B cell (primary cell): ENCODE measurements around the gene WIPF1. TPM values are rescaled to one million over a fixed set of nuclear protein-coding genes. Genes with fewer than 3 reads are reported as not detected.

Experiments used
- ATAC-seq: fragments of 200-7000 bp; cut with Tn5 transposase; one replicate; pipeline ENCODE4 v1.10.0; 2021; ENCODE audit warnings: low read depth, mild to moderate bottlenecking, moderate number of reproducible peaks, moderate library complexity
- CTCF ChIA-PET: fragments of 350-600 bp; sonication (Branson Sonifier 250); formaldehyde crosslinking; loops from one replicate; lab custom pipeline; 2021; ENCODE audit warnings: antibody characterized with exemption, inconsistent platforms; lab: Charles Lee
- POLR2A ChIA-PET: fragments of 350-600 bp; sonication (Branson Sonifier 250); formaldehyde crosslinking; loops from one replicate; lab custom pipeline; 2021; ENCODE audit warnings: antibody characterized with exemption; lab: Charles Lee
- DNase-seq: peaks from one replicate; pipeline ENCODE4 v3.0.0; 2013
- H2AFZ ChIP-seq: 2 replicates; pipeline ENCODE4 v1.6.1; 2012; ENCODE audit warnings: mild to moderate bottlenecking, low read depth, low read length; ENCODE audit not compliant: insufficient read depth, poor library complexity, severe bottlenecking
- H3K27ac ChIP-seq, 2 donors: 1 replicate in 1 of 2; 2 replicates in 1 of 2; pipeline ENCODE4 v1.5.1; 2012 to 2013; ENCODE audit warnings: low read length in 2 of 2, mild to moderate bottlenecking in 2 of 2, moderate library complexity in 1 of 2
- H3K27me3 ChIP-seq, 4 experiments: fragments of 200-600 bp in 1 of 4; sonication (generic) in 1 of 4; replicated peaks in 1 of 4; 1 replicate in 2 of 4; 2 replicates in 2 of 4; pipeline versions ENCODE4 v1.6.1 to v1.7.0; 2013 to 2016; ENCODE audit warnings: low read length in 3 of 4, mild to moderate bottlenecking in 2 of 4, mixed read lengths in 1 of 4, moderate library complexity in 1 of 4; ENCODE audit not compliant: insufficient read depth in 4 of 4, control insufficient read depth in 3 of 4; ENCODE audit errors: control extremely low read depth in 1 of 4
- H3K36me3 ChIP-seq, 2 experiments: replicated peaks in 1 of 2; 1 replicate in 1 of 2; 2 replicates in 1 of 2; pipeline versions ENCODE4 v1.6.1 to v1.7.1; 2013; ENCODE audit warnings: low read length in 1 of 2; ENCODE audit not compliant: insufficient read depth in 2 of 2, control insufficient read depth in 1 of 2; ENCODE audit errors: control extremely low read depth in 1 of 2, extremely low read depth in 1 of 2
- H3K4me1 ChIP-seq, 2 donors: fragments of 200-600 bp in 1 of 2; sonication (generic) in 1 of 2; 1 replicate in 1 of 2; 2 replicates in 1 of 2; pipeline versions ENCODE4 v1.5.1 to v1.6.1; 2013 to 2017; ENCODE audit warnings: low read length in 2 of 2; ENCODE audit not compliant: control insufficient read depth in 2 of 2, insufficient read depth in 2 of 2
- H3K4me2 ChIP-seq: replicated peaks from 2 replicates; pipeline ENCODE3; 2012; ENCODE audit warnings: mild to moderate bottlenecking, low read depth, low read length; ENCODE audit not compliant: poor library complexity, severe bottlenecking
- H3K4me3 ChIP-seq, 5 experiments: fragments of 200-600 bp in 1 of 5; sonication (generic) in 1 of 5; 1 replicate in 3 of 5; 2 replicates in 2 of 5; pipeline versions ENCODE4 v1.5.1 to v1.7.0; 2011 to 2016; ENCODE audit warnings: low read length in 4 of 5, mild to moderate bottlenecking in 4 of 5, low read depth in 2 of 5, control low read depth in 1 of 5, moderate library complexity in 1 of 5; ENCODE audit not compliant: insufficient read depth in 1 of 5; ENCODE audit errors: control extremely low read depth in 1 of 5, extremely low read depth in 1 of 5
- H3K79me2 ChIP-seq: fragments of 200-600 bp; sonication (generic); one replicate; pipeline ENCODE4 v1.6.0; 2016; ENCODE audit warnings: low read length; ENCODE audit not compliant: control insufficient read depth, insufficient read depth
- H3K9ac ChIP-seq: fragments of 200-600 bp; sonication (generic); 2 replicates; pipeline ENCODE4 v1.6.1; 2017; ENCODE audit warnings: mild to moderate bottlenecking, low read length, moderate library complexity
- H3K9me3 ChIP-seq, 3 donors: one replicate each; pipeline versions ENCODE4 v1.6.1 to v1.7.1; 2013; ENCODE audit warnings: low read length in 2 of 3; ENCODE audit not compliant: control insufficient read depth in 2 of 3, insufficient read depth in 1 of 3; ENCODE audit errors: control extremely low read depth in 1 of 3
- H4K20me1 ChIP-seq: 2 replicates; pipeline ENCODE4 v1.6.0; 2012; ENCODE audit warnings: mild to moderate bottlenecking, low read length; ENCODE audit not compliant: insufficient read depth, control insufficient read depth, poor library complexity, severe bottlenecking
- H3K27ac Mint-ChIP-seq: one replicate; pipeline ENCODE4 v1.8.0; 2021; ENCODE audit warnings: mixed read lengths
- H3K27me3 Mint-ChIP-seq: one replicate; pipeline ENCODE4 v1.8.0; 2021; ENCODE audit warnings: mixed read lengths
- H3K4me1 Mint-ChIP-seq: one replicate; pipeline ENCODE4 v1.8.0; 2021; ENCODE audit warnings: mixed read lengths
- H3K4me3 Mint-ChIP-seq: one replicate; pipeline ENCODE4 v1.8.0; 2021; ENCODE audit warnings: mixed read lengths
- H3K9me3 Mint-ChIP-seq: one replicate; pipeline ENCODE4 v1.8.0; 2022; ENCODE audit warnings: mixed read lengths; ENCODE audit not compliant: insufficient read depth
- EZH2 ChIP-seq: IDR thresholded peaks from 2 replicates; pipeline ENCODE4 v1.6.1; 2012; ENCODE audit warnings: borderline replicate concordance, low read depth, mild to moderate bottlenecking, moderate library complexity, low read length; ENCODE audit not compliant: insufficient read depth, poor library complexity, severe bottlenecking
- WGBS: methylation state at CpG from one replicate; pipeline ENCODE4 v1.1.5; 2013; ENCODE audit warnings: missing lambda C conversion rate; ENCODE audit not compliant: insufficient coverage; 5-methylcytosine and 5-hydroxymethylcytosine counted together
- intact Hi-C: fragments of 100-400 bp; cut with micrococcal nuclease; formaldehyde crosslinking; loops from one replicate; pipeline ENCODE4 v1.10.0; 2022
- polyA plus RNA-seq: library from polyadenylated mRNA; depleted of rRNA; stranded (reverse); fragments of >200 nt; gene quantifications from 2 replicates; pipeline ENCODE4 v1.2.3, GENCODE V29; 2012
- total RNA-seq, 2 donors: library from RNA; stranded (reverse); fragments of 120-200 nt in 1 of 2; gene quantifications; 1 replicate in 1 of 2; 2 replicates in 1 of 2; pipeline versions ENCODE4 v1.2.3 to v1.2.4, GENCODE V29; 2013 to 2022
- TF ChIP-seq, protein P1 (sequence below): fragments of 200-600 bp; IDR thresholded peaks from one replicate; pipeline ENCODE4 v1.8.0; 2022; ENCODE audit warnings: antibody characterized with exemption, mild to moderate bottlenecking

The WIPF1 gene
- total and polyA plus RNA-seq, 2 donors (not counting 1 experiment from before 2014, with no cell fraction given): 137 to 390 TPM

DNA sequence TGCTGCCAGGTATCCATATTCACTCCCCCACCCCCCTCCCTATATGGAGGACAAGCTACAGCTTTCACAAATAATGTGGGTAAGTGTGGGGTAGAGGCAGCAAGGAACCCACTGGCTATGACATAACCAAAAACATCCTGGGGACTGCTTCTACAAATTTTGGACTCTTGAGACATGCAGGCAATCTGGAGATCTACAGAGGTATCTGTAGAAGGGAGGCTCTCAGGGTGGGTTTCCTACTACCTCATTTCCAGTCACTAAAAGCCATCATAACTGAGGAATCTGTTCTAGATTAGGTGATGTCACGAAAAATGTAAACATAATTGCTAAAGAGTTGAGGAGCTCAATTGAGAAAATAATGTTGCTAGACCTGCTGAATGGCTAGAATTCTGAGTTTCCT, 46.8 kb upstream of the WIPF1 start:
- no CpG with 5 or more reads among the region's 1 CpG for WGBS
- Mint-ChIP-seq H3K4me3 (no peak overlapping the region), H3K9me3 (no peaks in the 10 kb centered on the region), H3K27me3 (no peaks in the 10 kb centered on the region), H3K27ac (no peak overlapping the region), H3K4me1 (peaks cover 2% of the 10 kb centered on the region)
- no peaks in the 10 kb centered on the region for H3K27me3 ChIP-seq
- DNase-seq (no peak), ATAC-seq (no peak)
- H3K9ac ChIP-seq: no peak overlapping the region
- intact Hi-C loops: no loop called here
- no peak overlapping the region for H3K4me3 ChIP-seq
- H4K20me1 ChIP-seq: no peaks in the 10 kb centered on the region
- POLR2A ChIA-PET: no interaction called here
- H2AFZ ChIP-seq: no peak overlapping the region
- H3K27ac ChIP-seq: no peak overlapping the region
- no peaks in the 10 kb centered on the region for H3K4me1 ChIP-seq
- peaks cover 34% of the 10 kb centered on the region for H3K79me2 ChIP-seq
- H3K4me2 ChIP-seq: no peak overlapping the region
- TF ChIP-seq EZH2: no peak
- TF ChIP-seq, protein P1, sequence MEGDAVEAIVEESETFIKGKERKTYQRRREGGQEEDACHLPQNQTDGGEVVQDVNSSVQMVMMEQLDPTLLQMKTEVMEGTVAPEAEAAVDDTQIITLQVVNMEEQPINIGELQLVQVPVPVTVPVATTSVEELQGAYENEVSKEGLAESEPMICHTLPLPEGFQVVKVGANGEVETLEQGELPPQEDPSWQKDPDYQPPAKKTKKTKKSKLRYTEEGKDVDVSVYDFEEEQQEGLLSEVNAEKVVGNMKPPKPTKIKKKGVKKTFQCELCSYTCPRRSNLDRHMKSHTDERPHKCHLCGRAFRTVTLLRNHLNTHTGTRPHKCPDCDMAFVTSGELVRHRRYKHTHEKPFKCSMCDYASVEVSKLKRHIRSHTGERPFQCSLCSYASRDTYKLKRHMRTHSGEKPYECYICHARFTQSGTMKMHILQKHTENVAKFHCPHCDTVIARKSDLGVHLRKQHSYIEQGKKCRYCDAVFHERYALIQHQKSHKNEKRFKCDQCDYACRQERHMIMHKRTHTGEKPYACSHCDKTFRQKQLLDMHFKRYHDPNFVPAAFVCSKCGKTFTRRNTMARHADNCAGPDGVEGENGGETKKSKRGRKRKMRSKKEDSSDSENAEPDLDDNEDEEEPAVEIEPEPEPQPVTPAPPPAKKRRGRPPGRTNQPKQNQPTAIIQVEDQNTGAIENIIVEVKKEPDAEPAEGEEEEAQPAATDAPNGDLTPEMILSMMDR: no peak
- CTCF ChIA-PET: interaction anchor here (0.7 to 1.0 kb wide), 4 partner anchors 10 to 45 kb away, joined by 3 read pairs; no protein-coding TSS in a partner anchor
- H3K9me3 ChIP-seq: peaks cover 0 to 7% (median 0%) of the 10 kb centered on the region in 3 donors
- H3K36me3 ChIP-seq: no peaks in the 10 kb centered on the region

GRCh38 chr2:174643356-174643755, 45.8 kb upstream of the WIPF1 start:
- Histone ChIP-seq H3K4me2 (no peak overlapping the region), H4K20me1 (no peaks in the 10 kb centered on the region), H3K79me2 (peaks cover 37% of the 10 kb centered on the region), H3K9me3 (no peaks in the 10 kb centered on the region), H3K9ac (no peak overlapping the region), H2AFZ (no peak overlapping the region), H3K36me3 (no peaks in the 10 kb centered on the region), H3K27me3 (no peaks in the 10 kb centered on the region), H3K4me1 (no peaks in the 10 kb centered on the region), H3K27ac (no peak overlapping the region), H3K4me3 (no peak overlapping the region)
- Mint-ChIP-seq H3K4me3 (no peak overlapping the region), H3K4me1 (peaks cover 5% of the 10 kb centered on the region), H3K9me3 (no peaks in the 10 kb centered on the region), H3K27ac (no peak overlapping the region), H3K27me3 (no peaks in the 10 kb centered on the region)
- intact Hi-C loops: no loop called here
- CTCF ChIA-PET: interaction anchor here (0.9 to 1.6 kb wide), 3 partner anchors 31 to 181 kb away, joined by 3 to 4 read pairs (median 3); no protein-coding TSS in a partner anchor
- 100% methylated on average over 3 of the region's 6 CpGs for WGBS
- DNase-seq (no peak), ATAC-seq (no peak)
- TF ChIP-seq, protein P1: no peak
- TF ChIP-seq EZH2: no peak
- POLR2A ChIA-PET: no interaction called here
